ENCODE data around the gene LRRC46. TPM values are rescaled to one million over a fixed set of nuclear protein-coding genes. Genes with fewer than 3 reads are reported as not detected.
A peak's percentile ranks its signal among the peaks of the same experiment; 100 is the strongest.

The LRRC46 gene
- total RNA-seq, 1 donor from 2014 or later: 0.28 TPM

- peak; percentile 80 for ATAC-seq
These were observed 21.2 kb upstream of the LRRC46 start for GRCh38 chr17:47810200-47810821.

GRCh38 chr17:47810901-47811635 lies 20.4 kb upstream of the LRRC46 start:
- ATAC-seq: no peak

DNA sequence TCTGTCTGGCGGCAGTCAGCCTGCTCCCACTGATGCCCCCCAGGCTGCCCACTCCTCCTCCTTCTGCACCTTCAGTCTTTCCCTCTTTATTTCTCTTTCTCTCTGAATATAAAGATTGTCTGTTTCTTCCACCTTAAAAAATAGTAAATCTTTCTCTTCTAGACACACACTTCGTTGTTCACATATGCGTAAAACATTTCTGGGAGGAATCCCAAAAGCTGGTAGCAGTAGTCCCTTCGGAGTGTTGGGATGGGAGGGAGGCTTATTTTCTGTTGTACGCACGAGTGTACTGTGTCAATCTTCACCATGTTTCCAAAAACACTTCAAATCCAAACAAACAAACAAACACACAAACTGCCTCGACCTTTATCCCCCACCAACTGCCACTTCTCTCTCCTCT lies 19.8 kb upstream of the LRRC46 start:
- no peak for ATAC-seq

GRCh38 chr17:47812146-47812920 lies 19.1 kb upstream of the LRRC46 start:
- no peak for ATAC-seq

- ATAC-seq: no peak
These were observed 18.4 kb upstream of the LRRC46 start for GRCh38 chr17:47813077-47813476.

DNA sequence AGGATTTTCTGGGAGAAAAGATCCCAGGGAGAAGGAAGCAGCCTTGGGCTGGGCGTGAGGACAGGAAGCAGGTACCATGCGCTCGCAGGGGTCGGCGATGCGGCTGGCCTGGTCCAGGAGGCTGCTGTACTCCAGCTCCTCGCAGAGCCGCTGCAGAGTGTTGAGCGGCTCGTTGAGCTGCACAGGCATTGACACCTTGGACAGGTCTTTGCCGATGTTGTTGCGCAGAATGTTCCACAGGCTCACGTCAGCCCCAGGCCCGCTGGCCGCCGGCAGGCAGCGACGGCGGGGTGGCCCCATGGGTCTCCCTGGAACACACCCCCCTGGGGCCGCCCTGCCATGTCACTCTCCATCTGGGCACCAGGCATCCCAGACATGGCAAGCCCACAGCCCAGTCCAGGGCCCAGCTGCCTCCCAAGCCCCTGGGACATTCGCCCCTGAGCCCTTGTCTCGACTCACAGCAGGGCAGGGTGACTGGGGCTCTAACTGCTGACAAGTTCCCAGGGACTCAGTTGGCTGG lies 17.9 kb upstream of the LRRC46 start:
- ATAC-seq: no peak

DNA sequence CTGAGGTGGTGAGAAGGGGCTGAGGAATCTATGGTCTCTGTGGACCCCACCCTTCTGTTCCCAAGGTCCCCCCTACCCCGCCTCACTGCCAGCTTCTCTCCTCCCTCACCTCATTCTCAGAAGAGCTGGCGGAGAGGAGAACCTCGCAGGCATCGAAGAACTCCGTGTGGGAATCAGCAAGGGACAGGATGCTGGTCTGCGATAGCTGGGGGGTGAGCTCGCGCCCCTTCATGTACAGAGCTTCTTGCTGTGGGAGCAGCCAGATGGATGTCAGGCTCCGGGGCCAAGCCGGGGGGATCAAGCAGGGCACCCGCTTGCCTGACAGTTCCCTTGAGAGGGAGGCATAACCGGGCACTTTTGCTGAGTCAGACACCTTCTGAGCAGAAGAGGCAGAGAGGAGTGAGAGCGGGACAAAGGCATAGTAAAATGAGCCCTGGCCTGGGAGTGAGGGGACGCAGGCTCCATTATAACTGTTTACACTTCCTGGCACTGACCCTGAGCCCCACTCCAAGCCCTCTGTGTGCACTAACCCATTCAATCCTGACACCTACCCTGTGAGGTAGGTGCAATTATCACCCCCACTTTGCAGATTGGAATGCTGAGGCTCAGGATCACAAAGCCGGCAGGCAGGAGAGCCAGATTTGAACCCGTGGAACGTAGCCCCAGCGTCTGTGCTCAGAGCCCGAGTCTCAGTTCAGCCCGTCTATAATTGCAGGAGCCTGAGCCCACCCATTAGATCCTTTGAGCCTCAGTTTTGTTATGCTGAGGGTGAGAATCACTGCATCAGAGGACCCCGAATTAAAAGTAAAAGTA lies 16.2 kb upstream of the LRRC46 start:
- ATAC-seq: no peak

DNA sequence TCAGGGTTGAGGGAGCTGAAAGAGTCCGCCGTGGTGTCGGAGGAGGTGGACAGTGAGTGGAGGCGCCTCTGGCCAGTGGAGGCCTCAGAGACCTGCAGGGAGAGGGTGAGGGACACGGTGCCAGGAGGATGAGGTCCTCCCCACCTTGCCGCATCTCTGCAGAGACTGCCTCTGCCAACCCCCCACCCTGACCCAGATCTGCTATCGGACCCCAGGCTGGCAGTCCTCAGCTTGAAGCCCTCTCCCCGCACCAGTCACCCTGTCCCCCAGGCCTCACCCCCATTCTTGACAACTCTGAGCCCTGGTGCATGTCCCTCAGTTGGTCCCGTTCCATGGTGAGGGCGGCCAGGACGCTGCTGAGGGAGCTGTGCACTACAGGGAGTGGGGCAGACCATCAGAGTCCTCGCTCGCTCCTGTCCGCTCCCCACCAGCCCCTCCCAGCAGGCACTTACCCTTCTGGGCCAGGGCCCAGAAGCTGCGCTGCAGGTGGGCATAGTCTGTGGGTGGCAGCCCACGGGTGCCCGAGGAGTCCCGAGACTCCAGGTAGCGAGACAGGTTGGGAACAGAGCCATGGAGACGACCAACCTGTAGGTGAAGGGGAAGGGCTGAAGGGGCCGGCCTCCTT lies 15.2 kb upstream of the LRRC46 start:
- no peak for ATAC-seq

GRCh38 chr17:47816947-47817346 lies 14.5 kb upstream of the LRRC46 start:
- ATAC-seq: no peak

DNA sequence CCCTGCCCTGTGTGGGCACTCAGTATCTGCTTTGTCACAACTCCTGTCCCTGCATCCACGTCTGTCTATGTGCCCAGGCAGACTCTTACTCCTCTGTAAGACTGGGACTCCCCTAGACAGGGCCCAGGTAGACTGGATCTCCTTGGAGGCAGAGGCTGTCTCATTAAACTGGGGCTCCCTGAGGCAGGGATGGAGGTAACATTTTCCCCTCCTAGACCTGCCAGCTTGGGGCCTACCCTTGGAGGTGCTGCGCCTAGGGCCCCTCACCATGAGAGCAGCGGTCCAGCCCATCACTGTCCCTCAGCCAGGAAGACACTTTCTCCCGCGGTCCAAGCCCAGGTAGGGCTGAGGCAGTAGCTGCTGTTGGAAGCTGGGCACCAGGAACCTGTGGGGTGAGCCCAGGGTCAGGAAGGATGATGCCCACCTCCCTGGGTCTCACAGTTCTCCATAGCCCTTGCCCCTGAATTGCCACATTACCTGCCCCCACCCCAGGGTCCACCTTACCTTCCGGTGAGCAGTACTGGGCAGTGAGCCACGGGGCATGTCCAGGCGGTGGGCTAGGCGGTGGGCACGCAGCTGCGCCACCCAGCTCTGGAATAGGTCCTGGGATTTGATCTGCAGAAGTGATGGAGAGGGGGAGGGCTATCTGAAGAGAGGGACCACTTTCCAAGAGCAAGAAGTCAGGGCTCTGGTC lies 13.3 kb upstream of the LRRC46 start:
- ATAC-seq: no peak

GRCh38 chr17:47819475-47819874 lies 12.0 kb upstream of the LRRC46 start:
- no peak for ATAC-seq

GRCh38 chr17:47820033-47820789 lies 11.3 kb upstream of the LRRC46 start:
- ATAC-seq: peak; percentile 14

DNA sequence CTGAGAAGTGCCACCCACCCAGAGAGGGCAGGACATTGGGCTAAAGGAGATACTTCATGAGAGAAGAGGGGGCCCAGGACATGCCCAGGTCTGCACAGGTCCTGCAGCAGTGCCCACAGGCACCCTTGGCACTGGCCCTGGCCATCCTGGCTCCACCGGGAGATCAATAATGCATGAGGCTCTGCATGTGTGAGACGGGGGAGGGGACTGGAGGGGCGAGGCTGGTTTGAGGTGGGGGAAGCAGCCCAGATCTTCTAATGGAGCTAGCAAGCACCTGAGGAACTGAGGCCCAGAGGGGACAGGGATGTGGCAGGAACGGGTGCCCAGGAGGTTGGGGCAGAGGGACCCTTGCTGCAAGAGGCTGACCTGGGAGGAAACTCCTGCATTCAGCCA lies 10.4 kb upstream of the LRRC46 start:
- ATAC-seq: no peak

DNA sequence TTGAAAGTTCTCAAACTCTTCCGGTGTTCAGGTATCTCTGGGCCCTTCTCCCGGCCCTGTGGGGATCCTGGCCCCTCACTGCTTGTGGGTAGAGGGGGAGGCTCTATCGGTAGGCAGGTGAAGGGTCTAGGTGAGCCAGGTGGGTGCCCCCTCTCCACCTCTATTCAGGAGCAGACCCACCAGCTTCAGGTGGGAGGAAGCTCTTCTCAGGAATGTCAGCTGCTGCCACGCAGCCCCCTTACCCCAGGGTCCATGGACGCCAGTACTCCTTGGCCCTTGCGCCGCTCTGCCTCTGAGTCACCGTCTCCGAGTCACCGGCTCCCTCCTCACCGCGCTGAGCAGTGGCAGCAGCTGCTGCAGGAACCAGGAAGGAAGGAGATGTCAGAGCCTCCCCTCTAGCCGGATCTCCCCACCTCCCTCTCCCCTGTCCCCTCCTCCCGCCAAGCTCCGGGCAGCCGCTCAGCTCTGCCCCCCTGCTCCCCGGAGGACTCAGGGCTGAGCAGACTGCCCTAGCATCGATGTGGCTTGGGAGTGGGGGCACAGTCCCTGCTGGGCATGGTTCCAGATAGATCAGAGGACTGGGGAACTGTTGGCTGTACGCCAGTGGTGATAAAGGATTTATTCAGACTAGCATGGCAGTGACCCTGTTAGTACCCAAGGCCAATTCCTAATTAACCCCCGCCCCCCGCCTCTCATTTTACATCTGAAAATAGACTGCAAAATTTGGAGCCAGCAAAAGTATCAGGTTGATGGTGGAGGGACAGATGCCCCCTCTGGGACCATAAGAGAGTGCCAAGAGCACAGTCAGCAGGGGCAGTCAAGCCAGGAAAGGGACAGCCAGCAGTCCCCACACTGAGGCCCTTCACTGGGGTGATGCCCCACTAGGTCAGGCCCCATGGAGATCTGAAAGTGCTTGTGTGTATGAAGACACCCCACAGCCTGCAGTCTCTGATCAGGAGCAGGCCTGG lies 9.8 kb upstream of the LRRC46 start, which contains the start of gene OSBPL7:
Gene OSBPL7, minus strand, starts transcription at position 371 of the 968 bp plus-strand sequence. CDS start 1,516 bp downstream, outside the sequence.
- peak; percentile 78 for ATAC-seq

DNA sequence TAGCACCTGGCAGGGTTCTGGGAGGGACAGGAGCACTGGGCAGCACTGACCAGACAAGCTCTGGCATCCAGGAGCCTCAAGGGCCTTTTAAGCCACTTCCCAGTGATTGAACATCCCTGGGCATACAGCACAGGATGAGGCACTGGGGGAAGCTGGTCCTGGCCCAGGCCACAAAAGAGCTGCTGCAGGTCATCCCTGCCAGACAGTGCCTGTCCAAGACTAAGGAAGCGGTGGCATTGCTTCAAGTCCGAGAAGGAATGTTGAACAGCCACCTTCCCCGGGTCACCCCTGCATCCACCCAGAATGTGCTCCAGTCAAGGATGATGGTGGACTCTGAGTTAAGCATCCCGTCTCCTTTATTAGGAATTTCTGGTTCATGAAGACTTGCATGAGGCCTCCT lies 8.7 kb upstream of the LRRC46 start:
- no peak for ATAC-seq

GRCh38 chr17:47823519-47823918 lies 8.0 kb upstream of the LRRC46 start:
- no peak for ATAC-seq

DNA sequence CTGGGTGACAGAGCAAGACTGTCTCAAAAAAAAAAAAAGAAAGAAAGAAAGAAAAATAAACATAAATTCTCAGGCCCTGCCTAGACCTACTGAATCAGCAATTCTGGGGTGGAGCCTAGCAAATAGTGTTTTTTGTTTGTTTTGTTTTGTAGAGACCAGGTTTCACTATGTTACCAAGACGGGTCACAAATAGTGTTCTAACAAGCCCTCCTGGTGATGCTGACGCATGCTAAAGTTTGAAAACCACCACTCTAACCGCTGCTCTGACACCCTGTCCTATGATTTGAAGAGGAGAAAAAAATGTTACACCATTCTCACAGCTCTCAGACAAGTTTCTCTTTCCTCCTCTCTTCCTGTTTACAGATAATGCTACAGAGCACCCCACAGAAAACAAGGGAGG lies 1.6 kb upstream of the LRRC46 start:
- ATAC-seq: no peak

DNA sequence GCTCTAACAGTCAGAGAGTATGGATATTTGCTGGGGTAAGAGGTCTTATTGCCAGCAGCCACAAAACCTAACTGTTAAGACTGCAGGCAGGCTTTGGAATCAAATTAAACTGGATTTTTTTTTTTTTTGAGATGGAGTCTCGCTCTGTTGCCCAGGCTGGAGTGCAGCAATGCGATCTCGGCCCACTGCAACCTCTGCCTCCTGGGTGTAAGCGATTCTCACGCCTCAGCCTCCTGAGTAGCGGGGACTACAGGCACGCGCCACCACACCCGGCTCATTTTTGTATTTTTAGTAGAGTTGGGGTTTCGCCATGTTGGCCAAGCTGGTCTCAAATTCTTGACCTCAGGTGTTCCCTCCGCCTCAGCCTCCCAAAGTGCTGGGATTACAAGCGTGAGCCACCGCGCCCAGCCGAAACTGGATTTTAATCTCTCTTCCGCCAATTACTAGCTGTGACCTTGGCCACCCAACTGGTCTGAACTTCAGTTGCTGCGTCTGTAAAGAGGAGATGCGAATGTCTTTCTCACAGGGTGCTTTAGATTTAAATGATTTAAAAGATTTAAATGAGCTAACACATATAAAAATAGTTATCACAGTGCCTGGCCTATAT lies 971 bp upstream of the LRRC46 start:
- ATAC-seq: no peak

DNA sequence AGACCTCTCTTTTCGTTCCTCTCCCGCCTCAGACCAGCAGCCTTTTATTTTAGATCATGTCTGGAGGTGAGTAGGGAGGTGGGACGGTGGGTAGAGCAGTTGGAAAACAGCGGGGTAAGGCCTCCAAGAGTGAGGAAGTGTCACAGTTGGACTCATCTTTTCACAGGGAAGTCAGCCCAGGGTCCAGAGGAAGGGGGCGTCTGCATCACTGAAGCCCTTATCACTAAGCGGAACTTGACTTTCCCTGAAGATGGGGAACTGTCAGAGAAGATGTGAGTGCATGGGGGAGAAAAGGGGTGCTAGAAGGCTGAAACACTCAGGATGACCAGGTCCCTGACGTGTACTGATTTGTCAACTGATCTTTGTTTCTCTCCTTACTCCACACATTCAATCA lies 461 bp downstream of the LRRC46 start:
- peak; percentile 6 for ATAC-seq

Data from esophagus mucosa (tissue), 1 donor.